HepG2 (cell line): ENCODE data around the gene PID1. TPM values are rescaled to one million over a fixed set of nuclear protein-coding genes. Genes with fewer than 3 reads are reported as not detected.

ENCODE experiments used
- ATAC-seq: fragments of 200-7000 bp; cut with Tn5 transposase; 3 replicates; pipeline ENCODE4 v1.9.1; 2020; ENCODE audit warnings: mild to moderate bottlenecking, moderate library complexity
- BruUV-seq: library from RNA; stranded (reverse); fragments of 400-500 nt; replicated peaks from 2 replicates; lab custom pipeline; 2021; lab: Mats Ljungman, UMichigan
- CTCF ChIA-PET: fragments of 300-600 bp; formaldehyde crosslinking; extraction: SDS; loops from one replicate; lab custom pipeline; 2021; ENCODE audit warnings: low total read pairs, inconsistent platforms, low intra/inter-chr PET ratio; lab: Yijun Ruan, JAX
- POLR2A ChIA-PET: fragments of 350-600 bp; sonication (Branson Sonifier 250); formaldehyde crosslinking; loops from one replicate; lab custom pipeline; 2020; ENCODE audit warnings: antibody characterized with exemption, inconsistent platforms; lab: Yijun Ruan, JAX
- DNase-seq: peaks from one replicate; pipeline ENCODE4 v3.0.0-alpha.2; 2015; ENCODE audit warnings: low spot score
- FAIRE-seq: peaks from 3 replicates; lab custom pipeline; 2011; peaks lifted over from hg19 to GRCh38; lab: Jason Lieb, UNC
- H2AFZ ChIP-seq: one replicate; pipeline ENCODE4 v1.6.1; 2011; ENCODE audit warnings: low read length, inconsistent platforms
- H3K27ac ChIP-seq: fragments of 300-600 bp; 3 replicates; pipeline ENCODE4 v1.8.0; 2011; ENCODE audit warnings: mixed run types, mild to moderate bottlenecking, mixed read lengths, low read length, inconsistent platforms; ENCODE audit not compliant: insufficient read depth; ENCODE audit errors: extremely low read length
- H3K27me3 ChIP-seq, 2 experiments: fragments of 200-600 bp in 1 of 2; 2 replicates in 1 of 2; 3 replicates in 1 of 2; pipeline versions ENCODE4 v1.6.0 to v1.8.0; 2011; ENCODE audit warnings: low read length in 2 of 2, mild to moderate bottlenecking in 2 of 2, moderate library complexity in 2 of 2, inconsistent platforms in 1 of 2; ENCODE audit not compliant: insufficient read depth in 2 of 2, control insufficient read depth in 1 of 2
- H3K36me3 ChIP-seq, 2 experiments: fragments of 200-600 bp in 1 of 2; replicated peaks in 1 of 2; 2 replicates in 1 of 2; 3 replicates in 1 of 2; pipeline versions ENCODE4 v1.5.1 to v1.8.0; 2011; ENCODE audit warnings: low read length in 2 of 2, inconsistent platforms in 1 of 2; ENCODE audit not compliant: insufficient read depth in 2 of 2, control insufficient read depth in 1 of 2
- H3K4me1 ChIP-seq: 2 replicates; pipeline ENCODE4 v1.5.1; 2012; ENCODE audit warnings: low read length, inconsistent platforms; ENCODE audit not compliant: insufficient read depth
- H3K4me2 ChIP-seq: 2 replicates; pipeline ENCODE4 v1.6.0; 2011; ENCODE audit warnings: low read depth, low read length, inconsistent platforms
- H3K4me3 ChIP-seq, 3 experiments: fragments of 200-600 bp in 1 of 3; sonication (generic), shearing (Covaris generic) in 1 of 3; replicated peaks in 1 of 3; 2 replicates each; pipeline ENCODE4 v1.5.1; 2011 to 2016; ENCODE audit warnings: low read length in 3 of 3, inconsistent platforms in 2 of 3, low read depth in 2 of 3, mild to moderate bottlenecking in 2 of 3, control low read depth in 1 of 3, mixed read lengths in 1 of 3; ENCODE audit not compliant: insufficient read depth in 1 of 3
- H3K79me2 ChIP-seq: one replicate; pipeline ENCODE4 v1.6.1; 2011; ENCODE audit warnings: low read length, inconsistent platforms; ENCODE audit not compliant: insufficient read depth
- H3K9ac ChIP-seq: 2 replicates; pipeline ENCODE4 v1.6.0; 2011; ENCODE audit warnings: mild to moderate bottlenecking, low read depth, low read length, inconsistent platforms; ENCODE audit not compliant: insufficient read depth
- H3K9me3 ChIP-seq: 2 replicates; pipeline ENCODE4 v1.5.1; 2012; ENCODE audit warnings: mild to moderate bottlenecking, low read length
- H4K20me1 ChIP-seq: 2 replicates; pipeline ENCODE4 v1.6.0; 2011; ENCODE audit warnings: inconsistent platforms, mild to moderate bottlenecking, low read length, moderate library complexity; ENCODE audit not compliant: insufficient read depth
- ATF1 ChIP-seq: IDR thresholded peaks from 2 replicates; pipeline ENCODE4 v1.6.1; 2016; ENCODE audit warnings: mild to moderate bottlenecking, control low read depth
- BRD4 ChIP-seq: sonication (generic); formaldehyde crosslinking; IDR thresholded peaks from 2 replicates; pipeline ENCODE4 v1.4.0; 2020; ENCODE audit warnings: missing genetic modification reagents
- CEBPB ChIP-seq: IDR thresholded peaks from 2 replicates; pipeline ENCODE4 v1.6.1; 2011; ENCODE audit warnings: low read depth, low read length, improper control_type of control experiment, borderline replicate concordance
- CREB1 ChIP-seq, 2 experiments: fragments of 450-650 bp in 1 of 2; IDR thresholded peaks; 2 replicates each; pipeline ENCODE4 v1.6.1; 2016 to 2017; ENCODE audit warnings: control low read depth in 1 of 2, mild to moderate bottlenecking in 1 of 2, missing compliant biosample characterization in 1 of 2, missing genetic modification characterization in 1 of 2
- CREM ChIP-seq, 2 experiments: sonication (generic) in 1 of 2; formaldehyde crosslinking in 1 of 2; IDR thresholded peaks; 2 replicates each; pipeline versions ENCODE4 v1.4.0 to v1.6.1; 2016 to 2020; ENCODE audit warnings: antibody characterized with exemption in 1 of 2, mild to moderate bottlenecking in 1 of 2, missing genetic modification reagents in 1 of 2
- IKZF4 ChIP-seq: sonication (generic); formaldehyde crosslinking; IDR thresholded peaks from 2 replicates; pipeline ENCODE4 v1.5.1; 2020; ENCODE audit warnings: borderline replicate concordance, mild to moderate bottlenecking, low read depth, missing genetic modification reagents; ENCODE audit errors: not compliant biosample characterization
- SSRP1 ChIP-seq: IDR thresholded peaks from 2 replicates; pipeline ENCODE4 v1.6.1; 2016; ENCODE audit warnings: control low read depth
- TBX2 ChIP-seq: sonication (generic); formaldehyde crosslinking; IDR thresholded peaks from 2 replicates; pipeline ENCODE4 v1.5.0; 2020; ENCODE audit warnings: missing genetic modification reagents, mild to moderate bottlenecking, borderline replicate concordance
- ZFAT ChIP-seq: sonication (generic); formaldehyde crosslinking; conservative IDR thresholded peaks from 2 replicates; pipeline ENCODE4 v1.8.1; 2023; ENCODE audit warnings: missing genetic modification reagents, inconsistent platforms
- ZFP41 ChIP-seq: sonication (generic); formaldehyde crosslinking; IDR thresholded peaks from 2 replicates; pipeline ENCODE4 v1.4.0; 2020; ENCODE audit warnings: mild to moderate bottlenecking, missing genetic modification reagents, borderline replicate concordance
- ZNF30 ChIP-seq: sonication (generic); formaldehyde crosslinking; IDR thresholded peaks from 2 replicates; pipeline ENCODE4 v1.5.0; 2020; ENCODE audit warnings: mild to moderate bottlenecking, missing genetic modification reagents
- ZNF703 ChIP-seq: sonication (generic); formaldehyde crosslinking; IDR thresholded peaks from 2 replicates; pipeline ENCODE4 v1.5.1; 2020; ENCODE audit warnings: missing genetic modification reagents, mild to moderate bottlenecking, moderate library complexity, borderline replicate concordance
- ZNF713 ChIP-seq: sonication (generic); formaldehyde crosslinking; IDR thresholded peaks from 2 replicates; pipeline ENCODE4 v1.4.0; 2020; ENCODE audit warnings: mild to moderate bottlenecking, missing genetic modification reagents
- ZNF883 ChIP-seq: sonication (generic); formaldehyde crosslinking; IDR thresholded peaks from 2 replicates; pipeline ENCODE4 v1.5.1; 2020; ENCODE audit warnings: mild to moderate bottlenecking, missing genetic modification reagents; ENCODE audit errors: not compliant biosample characterization
- WGBS: methylation state at CpG from one replicate; pipeline ENCODE4 v1.1.6; 2017; ENCODE audit warnings: low lambda C conversion rate; 5-methylcytosine and 5-hydroxymethylcytosine counted together
- in situ Hi-C: cut with HindIII; loops from 2 replicates; pipeline ENCODE4 v1.10.0; 2017; ENCODE audit warnings: low pct_unique_long_range_greater_than_20kb; ENCODE audit not compliant: extremely low pct_ligation_motif_present
- intact Hi-C: fragments of 100-400 bp; cut with micrococcal nuclease; formaldehyde crosslinking; loops from one replicate; pipeline ENCODE4 v1.10.0; 2022; ENCODE audit not compliant: unreplicated experiment
- polyA plus RNA-seq, 8 experiments: library from polyadenylated mRNA; depleted of rRNA in 3 of 8; stranded (reverse) in 7 of 8; unstranded in 1 of 8; fragments of >200 nt; fragmentation: Illumina TruSeq in 4 of 8; extraction: Trizol in 4 of 8; gene quantifications; 2 replicates each; pipeline versions ENCODE4 v1.2.1 to v1.2.3, GENCODE V29; 2011 to 2016; ENCODE audit warnings: low read depth in 4 of 8, missing spikeins in 1 of 8, mixed read lengths in 1 of 8; ENCODE audit not compliant: insufficient read depth in 1 of 8
- total RNA-seq, 5 experiments: library from RNA; depleted of rRNA; stranded (reverse); fragments of >200 nt; fragmentation: Illumina TruSeq; extraction: Trizol; gene quantifications; 2 replicates each; pipeline ENCODE4 v1.2.3, GENCODE V29; 2016; ENCODE audit warnings: low read depth in 1 of 5
- TF ChIP-seq, protein P1 (sequence below): sonication (generic); formaldehyde crosslinking; IDR thresholded peaks from 2 replicates; pipeline ENCODE4 v1.9.0; 2021; ENCODE audit warnings: missing genetic modification reagents, borderline replicate concordance
- TF ChIP-seq, protein P2 (sequence below): sonication (generic); formaldehyde crosslinking; conservative IDR thresholded peaks from 2 replicates; pipeline ENCODE4 v1.4.0; 2020; ENCODE audit warnings: missing genetic modification reagents

Gene PID1
- total and polyA plus RNA-seq, 2 of the 13 experiments (the other 11 are each of a cell fraction or from before 2014, with no cell fraction given), result 0.15 to 0.18 TPM

DNA sequence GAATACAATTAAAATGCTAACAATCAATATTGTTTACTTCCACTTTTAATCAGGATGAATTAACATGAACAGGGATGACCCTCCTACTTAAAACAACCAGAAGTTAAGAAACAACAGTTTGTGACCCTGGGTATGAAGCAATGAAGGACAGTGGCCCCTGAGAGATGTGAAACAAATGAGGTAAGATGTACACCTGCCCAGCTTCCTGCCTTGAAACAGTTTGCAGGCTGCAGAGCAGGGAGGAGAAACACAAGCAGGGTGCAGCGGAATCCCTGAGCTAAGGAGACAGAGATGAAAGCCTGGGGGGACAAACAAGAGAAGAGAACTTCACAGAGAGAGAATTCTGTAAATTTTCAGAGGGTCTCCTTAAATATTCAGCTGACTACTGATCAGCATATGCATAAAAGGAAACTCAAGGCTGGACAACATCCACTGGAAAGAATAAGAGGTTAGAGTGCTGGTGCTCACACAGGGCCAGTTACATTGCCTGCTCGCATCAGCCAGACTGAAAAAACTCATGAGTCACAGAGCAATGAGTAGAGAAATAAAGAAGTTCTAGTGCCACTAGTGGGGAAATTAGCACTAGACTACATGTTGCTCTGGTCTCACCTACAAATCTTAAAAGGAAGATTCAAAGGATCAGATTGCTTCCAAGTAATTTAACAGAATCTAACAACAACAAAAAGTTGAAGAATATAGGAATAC lies 106.4 kb downstream of the PID1 start:
- BruUV-seq, result no TSS peak
- Histone ChIP-seq H3K4me3 (no peak overlapping the region), H3K9ac (no peak overlapping the region), H3K9me3 (peaks cover 76% of the 10 kb centered on the region), H4K20me1 (no peaks in the 10 kb centered on the region), H3K4me1 (peaks cover 35% of the 10 kb centered on the region), H3K27me3 (no peaks in the 10 kb centered on the region), H3K4me2 (peak overlapping the region; percentile 39), H2AFZ (no peak overlapping the region), H3K79me2 (no peaks in the 10 kb centered on the region), H3K36me3 (no peaks in the 10 kb centered on the region), H3K27ac (peak overlapping the region; percentile 33)
- FAIRE-seq (no peak), ATAC-seq (peak; percentile 28; the same call in 2 of the 3 replicates), DNase-seq (no peak)
- intact Hi-C loops, result no loop called here
- CTCF ChIA-PET, result no interaction called here
- WGBS, result 12% methylated on average over 2 of the region's 2 CpGs
- in situ Hi-C loops, result no loop called here
- POLR2A ChIA-PET, result no interaction called here
- TF ChIP-seq ZFP41 (CRISPR knock-in tag) (no peak), BRD4 (CRISPR knock-in tag) (no peak), ZNF713 (CRISPR knock-in tag) (no peak), CREM (IDR thresholded peaks at IDR 0.05) (no peak), CREM (CRISPR knock-in tag; IDR thresholded peaks at IDR 0.05) (no peak), ZNF883 (CRISPR knock-in tag) (no peak), ZNF30 (CRISPR knock-in tag) (no peak), CREB1 (IDR thresholded peaks at IDR 0.05) (no peak), CREB1 (CRISPR knock-in tag; IDR thresholded peaks at IDR 0.05) (peak; percentile 33; the same call in 1 of the 2 replicates), TBX2 (CRISPR knock-in tag) (no peak), SSRP1 (no peak), ZNF703 (no peak), IKZF4 (CRISPR knock-in tag) (no peak), CEBPB (0 out of 2 replicates have a peak, but pooled peaks have one; percentile 7), ZFAT (no peak), ATF1 (CRISPR knock-in tag) (no peak)
- TF ChIP-seq, protein P1, sequence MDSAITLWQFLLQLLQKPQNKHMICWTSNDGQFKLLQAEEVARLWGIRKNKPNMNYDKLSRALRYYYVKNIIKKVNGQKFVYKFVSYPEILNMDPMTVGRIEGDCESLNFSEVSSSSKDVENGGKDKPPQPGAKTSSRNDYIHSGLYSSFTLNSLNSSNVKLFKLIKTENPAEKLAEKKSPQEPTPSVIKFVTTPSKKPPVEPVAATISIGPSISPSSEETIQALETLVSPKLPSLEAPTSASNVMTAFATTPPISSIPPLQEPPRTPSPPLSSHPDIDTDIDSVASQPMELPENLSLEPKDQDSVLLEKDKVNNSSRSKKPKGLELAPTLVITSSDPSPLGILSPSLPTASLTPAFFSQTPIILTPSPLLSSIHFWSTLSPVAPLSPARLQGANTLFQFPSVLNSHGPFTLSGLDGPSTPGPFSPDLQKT (CRISPR knock-in tag), result no peak
- TF ChIP-seq, protein P2, sequence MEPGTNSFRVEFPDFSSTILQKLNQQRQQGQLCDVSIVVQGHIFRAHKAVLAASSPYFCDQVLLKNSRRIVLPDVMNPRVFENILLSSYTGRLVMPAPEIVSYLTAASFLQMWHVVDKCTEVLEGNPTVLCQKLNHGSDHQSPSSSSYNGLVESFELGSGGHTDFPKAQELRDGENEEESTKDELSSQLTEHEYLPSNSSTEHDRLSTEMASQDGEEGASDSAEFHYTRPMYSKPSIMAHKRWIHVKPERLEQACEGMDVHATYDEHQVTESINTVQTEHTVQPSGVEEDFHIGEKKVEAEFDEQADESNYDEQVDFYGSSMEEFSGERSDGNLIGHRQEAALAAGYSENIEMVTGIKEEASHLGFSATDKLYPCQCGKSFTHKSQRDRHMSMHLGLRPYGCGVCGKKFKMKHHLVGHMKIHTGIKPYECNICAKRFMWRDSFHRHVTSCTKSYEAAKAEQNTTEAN (CRISPR knock-in tag), result no peak
